HG03060 (cell line): ENCODE measurements around the gene TANGO6.
"Not testable (repeated sequence)": the region's sequence is repeated elsewhere in the genome, so short reads cannot be mapped to it uniquely, and the experiment has no call there.

Experiments
- ATAC-seq: cut with Tn5 transposase; IDR thresholded peaks from one replicate; pipeline ENCODE4 v1.9.1; 2021; ENCODE audit warnings: low read depth, moderate number of reproducible peaks; ENCODE audit not compliant: unreplicated experiment

Gene TANGO6

DNA sequence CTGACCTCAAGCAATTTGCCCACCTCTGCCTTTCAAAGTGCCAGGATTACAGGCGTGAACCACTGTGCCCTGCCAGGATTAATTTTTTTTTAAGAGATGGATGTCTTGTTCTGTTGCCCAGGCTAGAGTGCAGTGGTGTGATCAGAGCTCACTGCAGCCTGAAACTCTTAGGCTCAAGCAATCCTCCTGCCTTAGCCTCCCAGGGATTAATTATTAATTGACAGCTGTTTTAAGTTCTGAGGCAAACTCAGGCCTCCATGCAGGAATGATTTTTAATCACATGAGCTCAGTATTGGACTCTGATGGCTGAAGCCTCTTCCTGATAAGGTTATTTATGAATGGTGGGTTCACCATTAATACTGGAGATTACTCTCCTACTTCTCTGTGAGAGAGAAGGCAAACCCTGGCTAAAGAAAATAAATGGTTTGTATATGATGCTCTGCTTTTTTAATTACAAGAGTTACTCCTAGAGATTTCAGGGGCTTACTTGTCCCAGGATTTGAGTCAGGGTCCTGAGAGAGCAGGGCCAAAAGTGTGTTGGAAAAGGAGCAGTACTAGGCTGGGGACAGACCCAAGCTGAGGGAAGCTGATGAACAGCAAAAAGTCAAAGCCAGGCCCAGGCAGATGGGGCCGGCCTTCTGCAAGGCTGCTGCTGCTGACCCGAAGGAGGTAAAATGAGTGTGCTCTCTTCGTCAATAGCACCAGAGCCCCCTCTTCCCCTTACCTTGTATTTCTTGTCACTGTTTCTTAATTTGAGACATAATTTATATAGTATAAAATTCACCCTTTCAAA, 205.2 kb downstream of the TANGO6 start:
- no peak for ATAC-seq

DNA sequence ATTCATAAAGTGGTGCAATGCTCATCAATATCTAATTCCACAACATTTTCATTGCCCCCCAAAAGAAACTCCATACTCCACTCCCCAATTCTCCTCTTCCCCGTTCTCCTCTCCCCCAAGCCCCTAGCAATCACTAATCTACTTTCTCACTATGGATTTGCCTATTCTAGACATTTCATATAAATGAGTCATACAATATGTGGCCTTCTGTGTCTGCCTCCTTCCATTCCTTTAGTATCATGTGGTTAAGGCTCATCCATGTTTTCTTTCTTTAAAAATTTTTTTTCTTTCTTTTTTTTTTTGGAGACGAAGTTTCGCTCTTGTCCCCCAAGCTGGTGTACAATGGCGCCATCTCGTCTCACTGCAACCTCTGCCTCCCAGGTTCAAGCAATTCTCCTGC, 205.8 kb downstream of the TANGO6 start:
- no peak for ATAC-seq

DNA sequence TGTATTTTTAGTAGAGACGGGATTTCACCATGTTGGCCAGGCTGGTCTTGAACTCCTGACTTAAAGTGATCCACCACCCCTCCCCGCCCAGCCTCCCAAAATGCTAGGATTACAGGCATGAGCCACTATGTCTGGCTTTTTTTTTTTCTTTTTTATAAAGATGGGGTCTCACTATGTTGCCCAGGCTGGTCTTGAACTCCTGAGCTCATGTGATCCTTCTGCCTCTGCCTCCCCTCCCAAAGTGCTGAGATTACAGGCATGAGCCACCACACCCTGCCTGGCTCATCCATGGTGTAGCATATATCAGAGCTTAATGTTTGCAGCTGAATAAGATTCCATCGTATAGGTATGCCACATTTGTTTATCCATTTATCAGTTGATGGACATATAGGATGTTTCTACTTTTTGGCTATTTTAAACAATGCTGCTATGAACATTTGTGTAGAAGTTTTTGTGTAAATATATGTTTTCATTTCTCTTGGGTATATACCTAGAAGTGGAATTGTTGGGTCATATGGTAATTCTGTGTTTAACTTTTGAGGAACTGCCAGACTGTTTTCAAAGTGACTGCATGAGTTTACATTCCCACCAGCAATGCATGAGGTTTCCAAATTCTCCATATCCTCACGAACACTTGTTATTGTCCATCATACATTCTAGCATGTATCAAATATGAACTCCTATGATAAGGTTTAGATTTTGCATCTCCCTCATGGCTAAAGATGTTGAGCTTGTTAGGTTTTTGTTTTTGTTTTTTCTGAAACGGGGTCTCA, 206.5 kb downstream of the TANGO6 start:
- ATAC-seq, result no peak

DNA sequence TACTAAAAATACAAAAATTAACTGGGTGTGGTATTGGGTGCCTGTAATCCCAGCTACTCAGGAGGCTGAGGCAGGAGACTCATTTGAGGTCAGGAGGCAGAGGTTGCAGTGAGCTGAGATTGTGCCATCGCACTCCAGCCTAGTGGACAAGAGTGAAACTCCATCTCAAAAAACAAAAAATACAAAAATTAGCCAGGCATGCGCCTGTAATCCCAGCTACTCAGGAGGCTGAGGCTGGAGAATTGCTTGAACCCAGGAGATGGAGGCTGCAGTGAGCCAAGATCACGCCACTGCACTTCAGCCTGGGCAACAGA, 208.1 kb downstream of the TANGO6 start:
- ATAC-seq, result not testable (repeated sequence)

DNA sequence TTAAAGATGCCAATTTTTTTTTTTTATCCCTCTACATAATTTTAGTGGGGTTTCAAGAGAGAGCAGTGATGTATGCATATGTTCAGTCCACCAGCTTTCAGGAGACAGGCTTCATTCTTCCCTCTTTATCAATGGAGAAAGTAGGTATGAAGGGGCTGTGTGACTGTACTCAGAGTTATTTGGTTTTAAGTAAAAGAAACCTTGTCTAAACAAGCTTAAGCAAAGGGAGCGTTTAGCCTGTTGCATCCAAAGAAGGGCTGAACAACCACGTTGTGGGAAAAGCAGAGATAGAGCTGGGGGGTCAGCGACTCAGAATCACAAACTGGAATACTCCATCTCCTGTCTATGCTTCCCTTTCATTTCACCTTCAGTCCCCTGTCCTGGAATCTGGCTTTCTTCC, 211.7 kb downstream of the TANGO6 start:
- no peak for ATAC-seq

DNA sequence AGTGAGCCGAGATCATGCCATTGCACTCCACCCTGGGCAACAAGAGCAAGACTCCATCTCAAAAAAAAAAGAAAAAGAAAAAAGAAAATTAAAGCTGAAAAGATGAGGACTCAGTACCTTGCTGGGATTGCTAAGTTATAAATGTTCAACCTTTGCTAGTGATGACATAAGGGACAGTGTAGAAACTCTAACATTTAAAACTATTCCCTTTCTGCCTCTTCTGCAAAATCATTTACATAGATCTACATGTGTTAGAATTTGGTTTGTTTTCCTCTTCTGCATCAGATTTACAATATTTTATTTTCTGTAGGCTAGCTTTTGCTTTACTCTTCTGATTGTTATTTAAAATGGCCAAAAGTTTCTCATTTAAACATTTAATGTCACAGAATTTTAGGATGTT, 212.6 kb downstream of the TANGO6 start:
- ATAC-seq, result no peak

DNA sequence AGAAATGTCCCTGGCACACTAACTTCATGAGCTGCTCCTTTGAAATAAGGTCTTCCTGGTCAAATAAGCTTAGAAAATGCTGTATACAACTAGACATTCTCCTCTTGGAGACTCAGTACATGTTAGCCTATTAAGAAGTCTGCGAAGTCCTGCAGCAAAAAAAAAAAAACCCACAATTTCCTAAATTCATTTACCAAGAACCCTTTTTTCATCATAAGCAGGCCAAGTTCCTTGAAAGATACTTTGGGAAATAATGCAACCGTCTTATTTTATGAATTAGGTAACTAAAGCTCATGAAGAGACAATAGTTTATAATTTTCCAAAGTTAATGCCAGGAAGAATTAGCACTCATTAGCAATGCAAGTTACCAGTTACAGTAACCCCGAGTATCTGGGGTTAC, 213.1 kb downstream of the TANGO6 start:
- ATAC-seq, result no peak

DNA sequence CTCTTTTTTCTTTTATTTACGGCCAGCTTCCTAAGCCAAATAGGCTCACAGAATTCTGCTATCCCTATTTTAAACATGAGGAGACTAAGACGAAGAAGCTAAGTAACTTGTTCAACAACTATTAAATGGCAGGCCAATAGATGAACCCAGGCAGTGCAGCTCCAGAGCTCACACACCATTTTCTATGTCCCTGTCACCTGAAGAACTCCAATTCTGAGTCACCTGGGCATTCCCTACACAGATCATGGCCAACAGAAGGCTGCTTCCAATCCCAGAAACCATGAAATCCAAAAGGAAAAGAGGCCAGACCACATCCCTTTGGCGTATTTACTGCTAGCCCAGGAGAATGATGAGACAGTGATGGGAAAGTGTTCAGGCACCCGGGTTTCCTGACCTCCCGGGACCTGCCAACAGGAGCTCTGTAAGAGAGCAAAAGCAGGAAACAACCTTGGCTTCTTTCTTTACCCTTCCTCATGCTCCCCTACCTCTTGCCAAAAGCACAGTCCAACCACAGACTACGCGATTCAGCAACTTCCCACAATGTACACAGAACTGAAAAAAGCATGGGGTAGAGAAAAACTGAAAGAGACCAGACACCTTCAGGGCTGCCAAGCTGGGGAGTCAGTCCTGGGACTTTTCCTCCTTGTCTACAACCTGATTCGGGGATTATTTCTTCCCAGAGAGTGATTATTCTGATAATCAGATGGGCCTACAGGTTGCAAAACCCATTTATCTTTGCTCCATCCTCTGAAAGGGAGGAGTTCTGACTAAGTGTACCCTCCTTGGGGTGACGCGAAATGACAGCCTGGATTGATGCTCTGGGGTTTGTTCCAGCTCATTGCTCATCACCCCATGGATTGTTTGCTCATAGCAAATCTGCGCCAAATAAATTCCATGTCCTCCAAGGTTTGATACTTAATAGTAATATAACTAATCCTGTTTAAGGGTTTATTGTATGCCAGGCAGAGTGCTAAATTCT, 214.4 kb downstream of the TANGO6 start:
- ATAC-seq, result no peak

DNA sequence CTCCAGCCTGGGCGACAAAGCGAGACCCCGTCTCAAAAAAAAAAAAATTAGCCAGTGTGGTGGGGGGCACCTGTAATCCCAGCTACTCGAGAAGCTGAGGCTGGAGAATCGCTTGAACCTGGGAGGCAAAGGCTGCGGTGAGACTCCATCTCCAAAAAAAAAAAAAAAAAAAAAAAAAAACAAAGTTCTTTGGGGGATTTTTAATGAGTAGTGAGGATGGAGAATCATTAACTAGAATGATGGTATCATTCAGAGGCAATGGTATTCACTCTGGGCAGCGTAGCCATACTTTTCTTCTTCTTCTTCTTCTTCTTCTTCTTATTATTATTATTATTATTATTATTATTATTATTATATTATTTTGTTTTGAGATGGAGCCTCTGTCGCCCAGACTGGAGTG, 220.2 kb downstream of the TANGO6 start:
- not testable (repeated sequence) for ATAC-seq

DNA sequence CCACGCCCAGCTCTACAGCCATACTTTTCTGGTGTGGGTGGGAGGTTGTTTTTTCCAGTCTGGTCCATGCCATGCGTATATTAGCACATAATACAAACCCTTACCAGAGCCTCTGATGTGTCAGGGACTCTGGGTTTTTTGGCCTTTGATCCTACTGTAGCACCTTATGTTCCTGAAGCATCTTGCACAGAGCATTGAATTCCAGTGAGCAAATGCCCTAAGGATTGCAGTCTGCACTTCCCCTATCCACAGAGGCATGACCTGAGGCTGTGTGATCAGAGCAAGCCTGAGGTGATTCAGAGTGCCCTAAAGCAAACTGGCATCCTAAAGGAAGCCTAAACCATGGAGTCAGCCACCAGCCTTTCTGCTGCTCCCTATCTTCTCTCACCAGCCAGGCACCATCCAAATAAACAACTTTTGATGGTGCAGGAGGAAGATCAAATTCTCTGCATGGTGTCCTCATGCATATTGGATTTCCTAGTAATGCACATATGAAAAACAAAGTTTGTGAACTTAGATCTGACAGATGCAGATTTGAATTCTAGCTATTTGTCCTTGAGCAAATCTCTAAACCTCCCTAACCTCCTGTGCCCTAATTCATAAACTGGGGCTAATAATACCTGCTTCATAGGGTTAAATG, 220.9 kb downstream of the TANGO6 start:
- no peak for ATAC-seq

DNA sequence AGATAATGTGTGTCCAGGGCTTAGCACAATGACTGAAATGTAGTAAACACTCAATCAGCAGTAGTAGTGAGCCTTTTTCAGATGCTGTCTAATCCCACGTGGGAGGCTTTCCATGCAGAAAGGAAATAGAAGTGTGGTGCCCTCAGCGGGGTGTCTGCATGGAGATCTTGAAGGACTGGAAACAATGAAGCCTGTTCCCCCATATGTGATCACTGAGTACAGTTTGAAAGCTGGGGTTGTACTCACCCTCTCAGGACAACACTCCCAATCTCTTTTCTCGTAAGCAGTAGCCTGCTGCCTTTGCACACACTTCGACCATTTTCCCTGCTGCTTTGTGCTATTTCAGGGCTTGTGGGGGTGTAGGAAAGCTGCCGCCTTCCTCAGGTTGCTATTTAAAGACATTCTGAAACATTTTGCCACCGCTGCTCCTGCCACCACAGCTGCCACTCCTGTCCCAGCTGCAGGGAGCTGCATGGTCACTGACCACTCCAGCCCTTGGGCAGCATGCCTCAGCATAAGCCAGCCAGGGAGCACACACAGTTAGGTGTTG, 221.5 kb downstream of the TANGO6 start:
- ATAC-seq, result no peak

DNA sequence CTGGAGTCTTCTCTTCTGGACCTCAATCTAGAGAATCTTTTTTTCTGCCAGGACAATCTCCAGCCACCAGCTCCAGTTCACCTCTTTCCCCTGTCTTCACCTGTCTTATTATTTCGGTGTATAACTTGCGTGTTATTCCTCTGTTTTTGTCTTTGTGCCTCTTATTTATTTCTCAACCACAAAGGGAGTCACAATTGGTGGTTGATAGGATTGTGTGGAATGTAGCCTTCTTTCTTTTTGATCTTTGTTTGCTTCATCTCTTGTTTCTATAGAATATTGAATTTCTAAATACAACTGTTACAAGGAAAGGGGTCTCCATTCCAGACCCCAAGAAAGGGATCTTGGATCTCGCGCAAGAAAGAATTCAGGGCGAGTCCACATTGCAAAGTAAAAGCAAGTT, 226.2 kb downstream of the TANGO6 start:
- no peak for ATAC-seq

DNA sequence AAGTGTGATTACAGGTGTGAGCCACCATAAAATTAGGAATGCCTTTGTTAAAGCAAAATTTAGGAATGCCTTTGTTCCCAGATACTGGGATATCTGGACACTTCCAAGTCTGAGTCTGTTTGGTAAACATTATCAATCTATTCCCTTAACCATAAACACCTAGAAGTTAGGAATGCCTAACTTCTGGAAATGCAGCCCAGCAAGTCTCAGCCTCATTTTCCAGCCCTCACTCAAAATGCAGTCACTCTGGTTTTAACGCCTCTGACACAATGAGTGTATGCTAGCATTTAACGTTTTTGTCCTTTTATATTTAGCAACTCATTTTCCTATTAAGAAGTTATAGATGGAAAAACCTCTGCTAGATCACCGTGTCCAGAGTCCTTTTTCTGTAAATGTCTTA, 227.7 kb downstream of the TANGO6 start:
- ATAC-seq, result no peak

DNA sequence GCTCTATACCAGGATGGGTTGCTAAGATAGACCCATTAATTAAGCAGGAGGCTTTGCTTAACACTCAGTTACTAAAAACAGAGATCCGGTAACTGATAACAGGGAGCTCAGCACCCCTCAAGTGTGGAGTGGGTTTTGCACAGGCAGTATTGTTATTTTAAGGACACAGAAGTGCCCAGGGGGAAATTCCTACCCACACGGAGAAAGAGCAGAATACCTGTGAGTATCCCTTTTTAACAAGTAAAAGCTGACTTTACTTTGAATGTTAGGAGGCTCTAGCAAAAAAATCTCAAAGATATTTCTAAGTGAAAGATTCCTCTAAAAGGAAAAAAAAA, 229.3 kb downstream of the TANGO6 start:
- no peak for ATAC-seq

DNA sequence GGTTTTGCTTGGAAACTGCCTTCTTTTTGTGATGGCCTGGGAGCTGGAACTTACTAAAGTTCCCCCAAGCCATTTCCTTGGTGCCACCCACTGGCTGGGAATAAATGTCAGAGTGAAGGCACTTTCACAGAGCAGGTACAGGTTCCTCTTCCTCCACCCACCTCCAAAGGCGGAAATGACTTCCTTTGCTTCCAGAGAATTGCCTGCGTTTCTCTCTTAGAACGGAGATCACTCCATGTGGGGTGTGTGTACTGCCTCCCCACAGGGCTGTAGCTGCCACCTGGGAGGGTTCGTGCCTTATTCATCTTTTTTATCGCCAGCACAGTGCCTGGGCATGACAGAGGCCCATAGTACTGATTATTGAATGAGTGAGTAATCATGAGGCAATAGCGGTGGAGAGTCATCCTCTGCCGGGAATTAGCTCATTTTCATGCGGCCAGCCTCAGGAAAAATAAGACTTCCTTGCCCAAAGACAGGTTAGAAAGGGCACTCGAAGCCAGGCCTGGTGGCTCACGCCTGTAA, 229.9 kb downstream of the TANGO6 start:
- no peak for ATAC-seq

DNA sequence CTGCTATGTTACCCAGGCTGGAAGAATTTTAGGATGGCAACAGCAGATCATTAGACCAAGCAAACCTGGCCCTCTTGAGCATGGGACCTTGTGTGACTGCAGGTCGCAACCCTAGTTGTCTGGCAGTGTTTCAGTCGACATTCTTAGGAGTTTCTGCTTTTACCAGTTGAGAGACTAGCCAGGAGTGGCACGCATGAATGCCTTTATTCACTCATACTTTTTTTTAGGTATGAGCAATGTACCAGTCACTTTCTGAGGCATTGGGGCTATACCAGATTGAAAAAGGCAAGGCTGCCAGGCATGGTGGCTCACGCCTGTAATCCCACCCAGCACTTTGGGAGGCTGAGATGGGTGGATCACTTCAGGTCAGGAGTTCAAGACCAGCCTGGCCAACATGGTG, 233.9 kb downstream of the TANGO6 start:
- no peak for ATAC-seq

DNA sequence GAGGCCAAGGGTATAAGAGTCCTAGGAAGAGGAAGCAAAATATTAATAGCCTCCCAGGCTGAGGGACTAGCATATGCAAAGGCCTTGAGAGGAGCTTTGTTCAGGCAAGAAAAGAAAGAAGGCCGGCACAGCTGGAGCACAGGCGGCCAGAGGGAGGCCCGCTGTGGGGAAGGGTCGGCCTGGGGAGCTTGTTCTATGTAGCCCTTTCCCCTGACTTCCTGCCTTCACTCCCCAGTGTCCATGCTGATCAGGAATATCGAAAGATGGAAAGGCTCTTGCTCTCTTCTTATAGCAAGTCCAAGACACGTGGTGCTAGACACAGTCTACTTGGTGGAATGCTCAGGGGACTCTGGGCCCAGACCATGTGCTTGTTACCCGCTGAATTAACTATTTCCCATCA, 234.7 kb downstream of the TANGO6 start:
- no peak for ATAC-seq

DNA sequence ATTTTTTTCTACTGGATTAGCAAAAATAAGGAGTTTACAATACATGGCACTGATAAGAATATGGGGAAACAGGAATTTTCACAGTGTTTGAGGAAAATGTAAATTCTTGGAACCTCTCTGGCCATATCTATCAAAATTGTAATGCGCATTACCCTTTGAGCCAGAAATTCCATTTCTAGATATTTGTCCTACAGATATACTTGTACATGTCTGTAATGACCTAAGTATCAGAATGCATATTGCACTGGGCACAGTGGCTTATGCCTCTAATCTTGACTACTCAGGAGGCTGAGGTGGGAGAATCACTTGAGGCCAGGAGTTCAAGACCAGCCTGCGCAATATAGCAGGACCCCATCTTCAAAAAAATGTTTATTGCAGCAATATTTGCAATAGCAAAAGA, 236.4 kb downstream of the TANGO6 start:
- no peak for ATAC-seq

DNA sequence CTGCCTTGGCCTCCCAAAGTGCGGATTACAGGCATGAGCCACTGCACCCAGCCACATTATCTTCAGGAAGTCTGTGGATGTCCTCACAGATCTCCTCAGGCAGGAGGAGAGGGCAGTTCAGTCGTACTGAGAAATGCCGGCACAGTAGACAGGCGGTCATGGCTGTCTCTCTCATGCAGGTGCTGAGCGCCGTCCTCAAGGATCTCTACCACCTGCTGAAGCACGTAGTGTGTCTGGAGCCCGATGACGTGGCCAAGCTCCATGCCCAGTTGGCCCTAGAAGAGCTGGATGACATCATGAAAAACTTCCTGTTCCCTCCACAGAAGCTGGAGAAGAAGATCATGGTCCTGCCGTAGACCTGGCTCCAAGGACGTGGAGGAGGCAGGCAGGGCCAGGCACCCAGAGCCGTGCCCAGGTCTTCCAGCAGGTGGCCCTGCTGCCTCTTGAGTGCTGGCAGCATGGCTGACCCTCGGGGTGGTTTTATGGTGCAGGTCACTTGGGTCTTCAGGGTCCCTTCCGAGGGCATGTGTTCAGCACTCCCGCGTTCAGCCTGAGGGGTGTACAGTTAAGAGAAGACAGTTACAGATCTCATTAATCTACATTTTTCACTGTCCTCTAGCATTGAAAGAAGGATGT, 240.1 kb downstream of the TANGO6 start:
- no peak for ATAC-seq

DNA sequence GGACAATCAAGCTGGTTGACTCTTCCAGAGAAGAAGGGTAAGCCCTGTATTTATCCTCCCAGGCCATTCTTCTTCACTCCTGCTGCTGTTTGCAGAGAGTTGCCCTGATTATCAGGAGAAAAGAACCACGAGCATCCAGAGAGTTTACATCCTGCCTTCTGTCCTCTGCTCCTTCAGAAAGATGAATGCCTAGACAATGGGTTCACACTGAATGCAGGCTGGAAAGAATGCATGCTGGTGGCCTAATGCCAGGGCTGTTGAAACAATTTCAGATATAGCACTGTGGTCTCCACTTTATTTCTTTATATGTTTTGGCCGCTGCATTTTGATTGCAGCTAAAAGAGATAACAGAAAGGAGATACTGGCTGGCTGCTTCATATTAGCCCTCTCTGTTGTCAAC, 241.0 kb downstream of the TANGO6 start:
- ATAC-seq, result no peak
